Upper lobe of left lung (tissue), 6 donors: ENCODE data around the gene COL18A1. TPM values are rescaled to one million over a fixed set of nuclear protein-coding genes. Genes with fewer than 3 reads are reported as not detected.

Experiments used
- ATAC-seq, 2 donors: fragments of 200-7000 bp; cut with Tn5 transposase; one replicate each; pipeline ENCODE4 v1.9.1; 2022; ENCODE audit warnings: mild to moderate bottlenecking in 2 of 2, moderate library complexity in 2 of 2; ENCODE audit not compliant: low FRiP score in 2 of 2
- DNase-seq, 2 donors: peaks; one replicate each; pipeline ENCODE4 v3.0.0-alpha.2; 2019 to 2020
- H3K27ac ChIP-seq, 4 donors: fragments of 200-600 bp; sonication (generic); one replicate each; pipeline ENCODE4 v1.5.1; 2016 to 2019
- H3K27me3 ChIP-seq, 4 donors: fragments of 200-600 bp; sonication (generic); one replicate each; pipeline ENCODE4 v1.5.1; 2017 to 2019
- H3K36me3 ChIP-seq, 4 donors: fragments of 200-600 bp; sonication (generic); one replicate each; pipeline ENCODE4 v1.5.1; 2016 to 2019
- H3K4me1 ChIP-seq, 4 donors: fragments of 200-600 bp; sonication (generic); one replicate each; pipeline ENCODE4 v1.5.1; 2018 to 2019
- H3K4me3 ChIP-seq, 4 donors: fragments of 200-600 bp; sonication (generic); one replicate each; pipeline ENCODE4 v1.5.1; 2017 to 2019; ENCODE audit warnings: mild to moderate bottlenecking in 2 of 4, moderate library complexity in 1 of 4
- H3K9me3 ChIP-seq, 4 donors: fragments of 200-600 bp; sonication (generic); one replicate each; pipeline ENCODE4 v1.5.1; 2018 to 2019
- EP300 ChIP-seq, 4 donors: sonication (generic); formaldehyde crosslinking; IDR thresholded peaks; one replicate each; pipeline ENCODE4 v1.5.1; 2017; ENCODE audit warnings: antibody characterized with exemption in 4 of 4, control low read depth in 2 of 4
- POLR2A ChIP-seq, 4 donors: fragments of 450-650 bp; IDR thresholded peaks; one replicate each; pipeline ENCODE4 v1.5.1; 2016 to 2017; ENCODE audit warnings: antibody characterized with exemption in 4 of 4, mild to moderate bottlenecking in 2 of 4
- POLR2AphosphoS5 ChIP-seq, 2 donors: sonication (generic); formaldehyde crosslinking; IDR thresholded peaks; one replicate each; pipeline ENCODE4 v1.5.1; 2017; ENCODE audit warnings: antibody characterized with exemption in 2 of 2
- WGBS, 2 donors: methylation state at CpG; one replicate each; pipeline ENCODE4 v1.1.5; 2017 to 2018; 5-methylcytosine and 5-hydroxymethylcytosine counted together
- total RNA-seq, 6 donors: library from RNA; depleted of rRNA in 4 of 6; stranded (reverse); fragments of >200 nt in 4 of 6; gene quantifications; one replicate each; pipeline versions ENCODE4 v1.1.0 to v1.2.1, GENCODE V29; 2016 to 2021
- TF ChIP-seq, protein P1 (sequence below), 6 experiments: fragments of 450-650 bp in 4 of 6; fragments of 200-600 bp in 2 of 6; sonication (generic) in 2 of 6; IDR thresholded peaks; one replicate each; pipeline ENCODE4 v1.5.1; 2016 to 2019; ENCODE audit warnings: antibody characterized with exemption in 6 of 6
- donor health status: DM: no; HTN: no; CAD: no; lungs with moderate emphysema.
- donor health status: DM: no; HTN: yes; CAD: no; lungs with severe emphysema.

Gene COL18A1
- total RNA-seq, 6 donors from 2014 or later: 34.5 to 138 (median 70.5) TPM

GRCh38 chr21:45419162-45419561 is 14.2 kb downstream of the COL18A1 start:
- peak in 1 of 2 donors; percentile 38 for DNase-seq
- H3K4me1 ChIP-seq: peaks cover 0 to 11% (median 4%) of the 10 kb centered on the region in 4 donors

GRCh38 chr21:45420061-45421041 is 15.4 kb downstream of the COL18A1 start:
- TF ChIP-seq POLR2A (IDR thresholded peaks at IDR 0.05) (no peak), EP300 (IDR thresholded peaks at IDR 0.05) (no peak), POLR2AphosphoS5 (IDR thresholded peaks at IDR 0.05) (no peak)
- TF ChIP-seq, protein P1, sequence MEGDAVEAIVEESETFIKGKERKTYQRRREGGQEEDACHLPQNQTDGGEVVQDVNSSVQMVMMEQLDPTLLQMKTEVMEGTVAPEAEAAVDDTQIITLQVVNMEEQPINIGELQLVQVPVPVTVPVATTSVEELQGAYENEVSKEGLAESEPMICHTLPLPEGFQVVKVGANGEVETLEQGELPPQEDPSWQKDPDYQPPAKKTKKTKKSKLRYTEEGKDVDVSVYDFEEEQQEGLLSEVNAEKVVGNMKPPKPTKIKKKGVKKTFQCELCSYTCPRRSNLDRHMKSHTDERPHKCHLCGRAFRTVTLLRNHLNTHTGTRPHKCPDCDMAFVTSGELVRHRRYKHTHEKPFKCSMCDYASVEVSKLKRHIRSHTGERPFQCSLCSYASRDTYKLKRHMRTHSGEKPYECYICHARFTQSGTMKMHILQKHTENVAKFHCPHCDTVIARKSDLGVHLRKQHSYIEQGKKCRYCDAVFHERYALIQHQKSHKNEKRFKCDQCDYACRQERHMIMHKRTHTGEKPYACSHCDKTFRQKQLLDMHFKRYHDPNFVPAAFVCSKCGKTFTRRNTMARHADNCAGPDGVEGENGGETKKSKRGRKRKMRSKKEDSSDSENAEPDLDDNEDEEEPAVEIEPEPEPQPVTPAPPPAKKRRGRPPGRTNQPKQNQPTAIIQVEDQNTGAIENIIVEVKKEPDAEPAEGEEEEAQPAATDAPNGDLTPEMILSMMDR (IDR thresholded peaks at IDR 0.05): no peak
- DNase-seq (peak in 1 of 2 donors; percentile 75), ATAC-seq (no peak)
- Histone ChIP-seq H3K36me3 (no peaks in the 10 kb centered on the region), H3K4me3 (no peak overlapping the region), H3K9me3 (no peaks in the 10 kb centered on the region), H3K27me3 (no peaks in the 10 kb centered on the region), H3K4me1 (peaks cover 0 to 11% (median 4%) of the 10 kb centered on the region in 4 donors), H3K27ac (no peak overlapping the region)
- 68 to 75% methylated on average over 12 to 33 of the region's 36 CpGs for WGBS, 2 donors

More at GRCh38 chr21:45419162-45419561, 14.2 kb downstream of the COL18A1 start:
- Histone ChIP-seq H3K27ac (no peak overlapping the region), H3K9me3 (no peaks in the 10 kb centered on the region), H3K4me3 (no peak overlapping the region), H3K36me3 (no peaks in the 10 kb centered on the region), H3K27me3 (no peaks in the 10 kb centered on the region)
- WGBS, 2 donors: 94 to 96% methylated on average over 25 of the region's 25 CpGs
- TF ChIP-seq POLR2A (IDR thresholded peaks at IDR 0.05): no peak
- no peak for TF ChIP-seq POLR2AphosphoS5 (IDR thresholded peaks at IDR 0.05)
- TF ChIP-seq, protein P1 (IDR thresholded peaks at IDR 0.05): no peak
- no peak for TF ChIP-seq EP300 (IDR thresholded peaks at IDR 0.05)
- no peak for ATAC-seq

DNA sequence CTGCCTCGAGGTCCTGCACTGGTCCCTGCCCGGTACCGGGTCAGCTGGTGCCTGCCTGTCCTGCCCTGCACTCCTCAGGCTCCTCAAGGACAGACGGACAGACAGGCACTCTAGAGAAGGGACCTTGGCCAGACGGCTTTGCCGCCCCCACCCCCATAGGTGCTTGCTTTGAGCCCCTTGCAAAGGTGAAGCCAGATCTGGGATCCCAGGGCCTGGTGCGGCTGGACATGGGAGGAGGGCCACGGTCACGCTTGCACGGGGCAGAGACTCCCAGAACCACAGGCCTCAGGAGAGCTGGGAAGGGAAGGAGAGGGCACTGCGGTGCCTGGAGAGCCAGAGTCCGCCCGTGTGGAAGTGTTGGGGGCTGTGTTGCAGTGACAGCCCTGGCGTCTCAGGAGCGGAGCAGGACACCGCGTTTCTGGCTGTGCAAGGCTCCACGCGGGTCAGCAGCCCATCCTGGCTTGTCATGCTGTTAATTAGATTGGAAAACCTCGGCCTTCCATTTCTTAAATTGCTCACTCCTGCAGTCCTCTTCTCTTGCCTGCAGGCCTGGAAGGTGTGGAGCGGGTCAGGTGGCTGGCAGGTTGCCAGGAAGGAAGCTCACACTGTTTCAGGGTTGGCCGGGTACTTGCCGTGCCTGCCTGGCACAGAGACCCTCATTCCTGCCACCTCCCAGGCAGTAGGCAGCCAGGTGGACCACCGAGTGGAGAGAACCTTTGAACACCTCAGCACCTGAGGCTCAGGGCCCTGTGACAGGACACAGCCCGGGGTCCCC is 16.3 kb downstream of the COL18A1 start:
- Histone ChIP-seq H3K9me3 (no peaks in the 10 kb centered on the region), H3K4me3 (no peak overlapping the region), H3K27me3 (no peaks in the 10 kb centered on the region), H3K36me3 (no peaks in the 10 kb centered on the region), H3K27ac (no peak overlapping the region), H3K4me1 (peaks cover 0 to 11% (median 4%) of the 10 kb centered on the region in 4 donors)
- 77 to 83% methylated on average over 17 to 22 of the region's 25 CpGs for WGBS, 2 donors
- TF ChIP-seq POLR2A (IDR thresholded peaks at IDR 0.05) (no peak), POLR2AphosphoS5 (IDR thresholded peaks at IDR 0.05) (no peak), EP300 (IDR thresholded peaks at IDR 0.05) (no peak)
- TF ChIP-seq, protein P1 (IDR thresholded peaks at IDR 0.05): peak in 1 of 6 experiments; percentile 11
- DNase-seq (peak; percentile 56 to 57), ATAC-seq (no peak)

GRCh38 chr21:45421846-45422775 is 17.1 kb downstream of the COL18A1 start:
- H3K27me3 ChIP-seq: no peaks in the 10 kb centered on the region
- peak in 1 of 2 donors; percentile 76 for DNase-seq
- H3K4me1 ChIP-seq: peaks cover 0 to 11% (median 4%) of the 10 kb centered on the region in 4 donors
- no peaks in the 10 kb centered on the region for H3K9me3 ChIP-seq
- H3K27ac ChIP-seq: no peak overlapping the region
- no peaks in the 10 kb centered on the region for H3K36me3 ChIP-seq
- no peak overlapping the region for H3K4me3 ChIP-seq
- ATAC-seq: no peak
- 90 to 93% methylated on average over 17 to 28 of the region's 28 CpGs for WGBS, 2 donors
- TF ChIP-seq EP300 (IDR thresholded peaks at IDR 0.05): no peak
- TF ChIP-seq, protein P1 (IDR thresholded peaks at IDR 0.05): no peak
- TF ChIP-seq POLR2A (IDR thresholded peaks at IDR 0.05): no peak
- TF ChIP-seq POLR2AphosphoS5 (IDR thresholded peaks at IDR 0.05): no peak
